SK-N-SH (cell line): ENCODE results near the gene FAM3B. TPM values are rescaled to one million over a fixed set of nuclear protein-coding genes. Genes with fewer than 3 reads are reported as not detected.

Experiments used
- CTCF ChIA-PET: fragments of 300-600, 350-600 bp; formaldehyde crosslinking; extraction: SDS; loops from one replicate; lab custom pipeline; 2021; lab: Yijun Ruan, JAX
- POLR2A ChIA-PET: fragments of 350-600 bp; sonication (Branson Sonifier 250); formaldehyde crosslinking; extraction: SDS; loops from one replicate; lab custom pipeline; 2020; ENCODE audit warnings: antibody characterized with exemption, inconsistent platforms; lab: Yijun Ruan, JAX
- DNase-seq: peaks from one replicate; pipeline ENCODE4 v3.0.0; 2012
- H2AFZ ChIP-seq: fragments of 200-600 bp; sonication (generic); 2 replicates; pipeline ENCODE4 v1.8.1; 2016; ENCODE audit warnings: antibody characterized with exemption, mild to moderate bottlenecking, low read depth
- H3F3A ChIP-seq: fragments of 200-600 bp; sonication (generic); replicated peaks from 2 replicates; pipeline ENCODE3; 2016; ENCODE audit warnings: antibody characterized with exemption, mild to moderate bottlenecking; ENCODE audit not compliant: insufficient read depth
- H3K27ac ChIP-seq, 2 experiments: fragments of 200-500 bp in 1 of 2; fragments of 200-600 bp in 1 of 2; sonication (Bioruptor generic) in 1 of 2; sonication (generic), shearing (Covaris generic) in 1 of 2; 2 replicates each; pipeline versions ENCODE4 v1.5.1 to v1.6.1; 2014 to 2016; ENCODE audit warnings: low read depth in 2 of 2, inconsistent platforms in 1 of 2, low read length in 1 of 2, mild to moderate bottlenecking in 1 of 2, mixed read lengths in 1 of 2
- H3K27me3 ChIP-seq: fragments of 200-600 bp; sonication (generic), shearing (Covaris generic); 2 replicates; pipeline ENCODE4 v1.6.1; 2016; ENCODE audit warnings: mixed run types; ENCODE audit not compliant: insufficient read depth
- H3K36me3 ChIP-seq, 2 experiments: fragments of 200-500 bp in 1 of 2; fragments of 200-600 bp in 1 of 2; sonication (Bioruptor generic) in 1 of 2; sonication (generic) in 1 of 2; replicated peaks in 1 of 2; 2 replicates each; pipeline versions ENCODE3 to v1.5.1; 2014 to 2016; ENCODE audit warnings: low read length in 1 of 2, mild to moderate bottlenecking in 1 of 2; ENCODE audit not compliant: insufficient read depth in 2 of 2, control insufficient read depth in 1 of 2
- H3K4me1 ChIP-seq, 2 experiments: fragments of 200-500 bp in 1 of 2; fragments of 200-600 bp in 1 of 2; sonication (Bioruptor generic) in 1 of 2; sonication (generic), shearing (Covaris generic) in 1 of 2; 2 replicates each; pipeline versions ENCODE4 v1.5.1 to v1.6.1; 2014 to 2016; ENCODE audit warnings: low read depth in 1 of 2, low read length in 1 of 2, mixed run types in 1 of 2; ENCODE audit not compliant: insufficient read depth in 2 of 2, control insufficient read depth in 1 of 2
- H3K4me2 ChIP-seq: fragments of 200-600 bp; sonication (generic), shearing (Covaris generic); 2 replicates; pipeline ENCODE4 v1.6.1; 2017; ENCODE audit warnings: mixed run types
- H3K4me3 ChIP-seq, 2 experiments: fragments of 200-500 bp in 1 of 2; fragments of 200-600 bp in 1 of 2; sonication (Bioruptor generic) in 1 of 2; sonication (generic), shearing (Covaris generic) in 1 of 2; 2 replicates each; pipeline versions ENCODE4 v1.5.1 to v1.8.1; 2014 to 2016; ENCODE audit warnings: low read depth in 2 of 2, inconsistent platforms in 1 of 2, low read length in 1 of 2, mild to moderate bottlenecking in 1 of 2, mixed read lengths in 1 of 2, moderate library complexity in 1 of 2
- H3K79me2 ChIP-seq: fragments of 200-600 bp; sonication (generic); 2 replicates; pipeline ENCODE4 v1.8.1; 2017; ENCODE audit warnings: mild to moderate bottlenecking; ENCODE audit not compliant: insufficient read depth
- H3K9ac ChIP-seq: fragments of 200-600 bp; sonication (generic); 2 replicates; pipeline ENCODE4 v1.6.1; 2017; ENCODE audit warnings: mixed run types
- H3K9me2 ChIP-seq: fragments of 200-600 bp; sonication (generic); 2 replicates; pipeline ENCODE4 v1.6.1; 2017; ENCODE audit warnings: mixed run types
- H3K9me3 ChIP-seq: fragments of 200-600 bp; sonication (generic); 2 replicates; pipeline ENCODE4 v1.6.1; 2017; ENCODE audit warnings: mixed run types, mild to moderate bottlenecking, moderate library complexity
- H4K20me1 ChIP-seq: fragments of 200-600 bp; sonication (generic); 2 replicates; pipeline ENCODE4 v1.6.1; 2017; ENCODE audit warnings: mild to moderate bottlenecking, mixed run types; ENCODE audit not compliant: insufficient read depth
- CTCF ChIP-seq: fragments of 200-600 bp; sonication (generic); IDR thresholded peaks from 2 replicates; pipeline ENCODE4 v1.6.1; 2017; ENCODE audit warnings: antibody characterized with exemption, mild to moderate bottlenecking, moderate library complexity
- EP300 ChIP-seq, 2 experiments: IDR thresholded peaks; 2 replicates each; pipeline versions ENCODE4 v1.4.0 to v1.6.1; 2012; ENCODE audit warnings: borderline replicate concordance in 1 of 2, low read depth in 1 of 2, low read length in 1 of 2
- EZH2phosphoT487 ChIP-seq: fragments of 200-600 bp; sonication (generic); IDR thresholded peaks from 2 replicates; pipeline ENCODE4 v1.6.1; 2017; ENCODE audit warnings: low read depth, mixed run types, mild to moderate bottlenecking, antibody characterized with exemption, moderate library complexity, borderline replicate concordance
- FOSL2 ChIP-seq: IDR thresholded peaks from 2 replicates; pipeline ENCODE4 v1.4.0; 2012; ENCODE audit warnings: low read depth, mild to moderate bottlenecking, moderate library complexity, borderline replicate concordance
- FOXJ3 ChIP-seq: sonication (generic); formaldehyde crosslinking; IDR thresholded peaks from 2 replicates; pipeline ENCODE4 v1.5.1; 2020; ENCODE audit warnings: mild to moderate bottlenecking, missing genetic modification reagents
- MAX ChIP-seq: IDR thresholded peaks from 2 replicates; pipeline ENCODE4 v1.4.0; 2012; ENCODE audit warnings: low read depth
- RAD21 ChIP-seq: IDR thresholded peaks from 2 replicates; pipeline ENCODE4 v1.6.1; 2012; ENCODE audit warnings: mild to moderate bottlenecking, low read length
- RCOR1 ChIP-seq: fragments of 150-350 bp; IDR thresholded peaks from 2 replicates; pipeline ENCODE4 v1.6.1; 2017; ENCODE audit warnings: antibody characterized with exemption, low read length
- SIN3A ChIP-seq: IDR thresholded peaks from 2 replicates; pipeline ENCODE4 v1.6.1; 2012; ENCODE audit warnings: low read depth, mild to moderate bottlenecking, low read length, moderate library complexity, borderline replicate concordance
- TAF1 ChIP-seq: IDR thresholded peaks from 2 replicates; pipeline ENCODE4 v1.6.1; 2012; ENCODE audit warnings: low read depth, mild to moderate bottlenecking, low read length, moderate library complexity, borderline replicate concordance
- TEAD4 ChIP-seq: IDR thresholded peaks from 2 replicates; pipeline ENCODE4 v1.4.0; 2012; ENCODE audit warnings: mild to moderate bottlenecking, borderline replicate concordance; ENCODE audit not compliant: insufficient read depth
- USF1 ChIP-seq: IDR thresholded peaks from 2 replicates; pipeline ENCODE4 v1.4.0; 2012; ENCODE audit warnings: low read depth, borderline replicate concordance
- ZBTB33 ChIP-seq: IDR thresholded peaks from 2 replicates; pipeline ENCODE4 v1.4.0; 2012; ENCODE audit warnings: low read depth, borderline replicate concordance
- WGBS: methylation state at CpG from one replicate; pipeline ENCODE4 v1.1.6; 2017; ENCODE audit warnings: low lambda C conversion rate; 5-methylcytosine and 5-hydroxymethylcytosine counted together
- polyA plus RNA-seq, 3 experiments: library from polyadenylated mRNA; depleted of rRNA; stranded (reverse); fragments of >200 nt; gene quantifications; 2 replicates each; pipeline ENCODE4 v1.2.3, GENCODE V29; 2012

Gene FAM3B
- polyA plus RNA-seq, 1 of the 3 experiments (the other 2 are of a cell fraction), result not detected

GRCh38 chr21:41370840-41371684 is 54.5 kb downstream of the FAM3B start (continued):
- no peak for TF ChIP-seq SIN3A
- no peak for TF ChIP-seq RCOR1

- Histone ChIP-seq H3K9me3 (no peaks in the 10 kb centered on the region), H3F3A (no peaks in the 10 kb centered on the region), H3K9ac (no peak overlapping the region), H3K27me3 (0 out of 2 replicates have a peak, but pooled peaks cover 6% of the 10 kb centered on the region), H2AFZ (no peak overlapping the region), H4K20me1 (no peaks in the 10 kb centered on the region), H3K4me3 (no peak overlapping the region), H3K9me2 (no peaks in the 10 kb centered on the region), H3K4me1 (no peaks in the 10 kb centered on the region), H3K79me2 (no peaks in the 10 kb centered on the region), H3K27ac (no peak overlapping the region), H3K36me3 (no peaks in the 10 kb centered on the region), H3K4me2 (no peak overlapping the region)
- DNase-seq, result no peak
- ChIA-PET POLR2A (no interaction called here), CTCF (interaction anchor here (1.0 kb wide), 1 partner anchor 12 kb away, joined by 4 read pairs; no protein-coding TSS in a partner anchor)
- no peak for TF ChIP-seq TEAD4
- no peak for TF ChIP-seq FOSL2
- TF ChIP-seq RAD21, result no peak
- TF ChIP-seq FOXJ3, result no peak
- no peak for TF ChIP-seq EP300 (IDR thresholded peaks at IDR 0.05; ENCODE audit: borderline replicate concordance in 1 of 2, low read depth in 1 of 2, low read length in 1 of 2)
- no peak for TF ChIP-seq TAF1
- no peak for TF ChIP-seq USF1
- no peak for TF ChIP-seq CTCF
- no peak for TF ChIP-seq MAX
- TF ChIP-seq EZH2phosphoT487, result no peak
- no peak for TF ChIP-seq ZBTB33
- 52% methylated on average over 7 of the region's 7 CpGs for WGBS
These were observed 55.1 kb downstream of the FAM3B start for GRCh38 chr21:41371685-41372030.
